GM12878 (cell line): Measurements from ENCODE around the gene KCTD16.

Experiments
- CTCF ChIP-seq, 3 experiments: IDR thresholded peaks in 2 of 3; conservative IDR thresholded peaks in 1 of 3; 2 replicates each; pipeline ENCODE4 v1.5.1; 2011; ENCODE audit warnings: low read depth in 3 of 3, low read length in 3 of 3, mild to moderate bottlenecking in 3 of 3, control low read depth in 2 of 3, moderate library complexity in 2 of 3, inconsistent platforms in 1 of 3, mixed read lengths in 1 of 3; ENCODE audit not compliant: control insufficient read depth in 2 of 3, insufficient read depth in 1 of 3; ENCODE audit errors: extremely low read depth in 1 of 3
- JUNB ChIP-seq: IDR thresholded peaks from 2 replicates; pipeline ENCODE4 v1.6.1; 2016; ENCODE audit warnings: antibody characterized with exemption, mild to moderate bottlenecking
- NFIC ChIP-seq: IDR thresholded peaks from 2 replicates; pipeline ENCODE4 v1.6.1; 2012; ENCODE audit warnings: low read depth, mild to moderate bottlenecking, inconsistent platforms, low read length, moderate library complexity
- NKRF ChIP-seq: fragments of 450-650 bp; conservative IDR thresholded peaks from 2 replicates; pipeline ENCODE4 v1.6.1; 2017; ENCODE audit warnings: mild to moderate bottlenecking, moderate library complexity
- SREBF2 ChIP-seq: IDR thresholded peaks from 2 replicates; pipeline ENCODE4 v1.6.1; 2012; ENCODE audit warnings: mild to moderate bottlenecking, low read length
- TCF3 ChIP-seq: IDR thresholded peaks from 2 replicates; pipeline ENCODE4 v1.6.1; 2012; ENCODE audit warnings: low read depth, mild to moderate bottlenecking, low read length, borderline replicate concordance; ENCODE audit not compliant: insufficient read depth
- ZSCAN29 ChIP-seq: fragments of 450-650 bp; IDR thresholded peaks from 2 replicates; pipeline ENCODE4 v1.6.1; 2017; ENCODE audit warnings: mild to moderate bottlenecking, moderate library complexity

GRCh38 chr5:144356489-144356888, 185.8 kb downstream of the KCTD16 start:
- no peak for TF ChIP-seq CTCF (IDR thresholded peaks at IDR 0.05 in 2 of 3, conservative IDR thresholded peaks at IDR 0.05 in 1 of 3; ENCODE audit: control insufficient read depth in 2 of 3, extremely low read depth in 1 of 3, insufficient read depth in 1 of 3, low read depth in 3 of 3, low read length in 3 of 3)
- TF ChIP-seq SREBF2 = no peak
- no peak for TF ChIP-seq NKRF
- TF ChIP-seq NFIC = no peak
- TF ChIP-seq JUNB = no peak
- no peak for TF ChIP-seq TCF3
- TF ChIP-seq ZSCAN29 = no peak
